Stimulated activated CD8-positive, alpha-beta memory T cell treated with anti-CD3 and anti-CD28 coated beads, Interleukin-4, amount 100 ng/mL, for 1 hour (primary cell): ENCODE results near the gene AP3D1.
"Not testable (repeated sequence)": the region's sequence is repeated elsewhere in the genome, so short reads cannot be mapped to it uniquely, and the experiment has no call there.

Experiments
- DNase-seq, 2 donors: peaks; one replicate each; pipeline ENCODE4 v3.0.0-alpha.2; 2020; ENCODE audit warnings: low read depth in 2 of 2, low spot score in 1 of 2

The AP3D1 gene

DNA sequence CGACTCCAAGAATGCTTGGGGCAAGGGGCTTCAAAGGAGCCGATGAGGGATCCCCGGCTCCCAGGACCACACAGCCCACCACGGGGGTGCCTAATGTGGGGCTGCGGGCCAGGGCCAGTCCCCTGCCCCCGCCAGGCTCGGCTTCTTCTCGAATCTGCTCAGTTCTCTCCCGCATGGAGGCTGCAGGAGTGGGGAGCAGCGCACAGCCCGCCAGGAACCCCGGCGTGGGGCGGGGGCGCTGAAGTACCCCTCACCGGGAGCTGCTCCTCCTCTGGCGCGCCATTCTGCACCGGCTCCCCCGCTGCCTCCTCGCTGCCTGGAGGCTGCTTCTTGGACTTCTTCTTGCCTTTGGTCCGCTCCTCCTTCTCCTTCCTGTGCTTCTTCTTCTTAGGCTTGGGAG lies 39.9 kb downstream of the AP3D1 start:
- no peak for DNase-seq

DNA sequence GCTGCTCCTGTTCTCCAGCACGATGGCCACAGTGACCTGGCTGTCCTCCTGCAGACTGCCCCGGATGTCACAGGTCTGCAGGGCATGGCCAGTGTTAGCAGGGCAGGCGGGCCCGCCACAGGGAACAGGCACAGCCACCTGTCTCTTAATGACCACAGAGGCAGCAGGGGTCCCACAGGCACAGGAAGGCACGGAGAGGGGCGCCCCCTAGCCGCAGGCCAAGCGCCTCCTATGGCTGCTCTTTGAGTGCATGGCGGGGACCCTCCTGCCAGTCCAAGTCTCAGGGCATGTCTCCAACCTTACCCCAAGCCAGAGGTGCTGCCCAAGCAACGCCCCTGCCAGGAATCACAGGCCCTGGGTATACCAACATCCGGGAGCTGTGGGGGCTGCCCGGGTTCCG lies 40.5 kb downstream of the AP3D1 start:
- no peak for DNase-seq

DNA sequence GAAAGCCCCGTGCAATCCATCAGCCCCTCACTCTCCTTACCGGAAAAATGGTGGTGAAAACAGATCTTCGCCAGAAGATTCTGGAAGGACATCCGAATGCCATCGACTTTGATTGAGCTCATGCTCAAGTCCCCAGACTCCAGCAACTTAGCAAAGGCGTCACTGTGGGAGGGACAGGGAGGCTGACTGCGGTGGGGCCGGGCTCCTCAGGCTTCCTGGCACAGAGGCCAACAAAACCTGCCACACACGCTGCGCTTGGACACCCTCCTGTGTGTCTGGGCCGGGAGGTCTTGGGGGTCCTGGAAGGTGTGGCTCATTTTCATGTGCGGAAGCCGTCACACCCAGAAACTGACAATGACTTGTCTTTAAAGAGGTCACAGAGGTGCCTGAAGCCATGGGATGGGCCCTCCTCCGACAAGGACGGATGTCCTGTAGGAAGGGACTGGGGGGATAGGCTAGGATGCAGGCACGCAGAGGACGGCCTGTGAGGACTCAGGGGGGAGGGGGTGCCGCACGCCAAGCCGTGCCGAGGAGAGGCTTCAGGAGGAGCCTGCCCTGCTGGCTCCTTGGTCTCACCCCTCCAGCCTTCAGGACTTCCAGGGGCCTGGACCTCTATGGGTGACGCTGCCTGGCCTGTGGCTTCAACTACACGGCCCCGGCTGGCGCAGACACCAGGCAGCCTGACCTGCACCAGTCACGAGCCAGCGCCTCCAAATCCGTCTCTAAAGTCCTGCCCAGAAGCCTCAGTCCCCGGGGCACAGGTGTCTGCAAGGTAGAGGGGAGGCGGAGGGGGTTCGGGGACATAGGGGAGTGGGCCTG lies 42.1 kb downstream of the AP3D1 start:
- no peak for DNase-seq

DNA sequence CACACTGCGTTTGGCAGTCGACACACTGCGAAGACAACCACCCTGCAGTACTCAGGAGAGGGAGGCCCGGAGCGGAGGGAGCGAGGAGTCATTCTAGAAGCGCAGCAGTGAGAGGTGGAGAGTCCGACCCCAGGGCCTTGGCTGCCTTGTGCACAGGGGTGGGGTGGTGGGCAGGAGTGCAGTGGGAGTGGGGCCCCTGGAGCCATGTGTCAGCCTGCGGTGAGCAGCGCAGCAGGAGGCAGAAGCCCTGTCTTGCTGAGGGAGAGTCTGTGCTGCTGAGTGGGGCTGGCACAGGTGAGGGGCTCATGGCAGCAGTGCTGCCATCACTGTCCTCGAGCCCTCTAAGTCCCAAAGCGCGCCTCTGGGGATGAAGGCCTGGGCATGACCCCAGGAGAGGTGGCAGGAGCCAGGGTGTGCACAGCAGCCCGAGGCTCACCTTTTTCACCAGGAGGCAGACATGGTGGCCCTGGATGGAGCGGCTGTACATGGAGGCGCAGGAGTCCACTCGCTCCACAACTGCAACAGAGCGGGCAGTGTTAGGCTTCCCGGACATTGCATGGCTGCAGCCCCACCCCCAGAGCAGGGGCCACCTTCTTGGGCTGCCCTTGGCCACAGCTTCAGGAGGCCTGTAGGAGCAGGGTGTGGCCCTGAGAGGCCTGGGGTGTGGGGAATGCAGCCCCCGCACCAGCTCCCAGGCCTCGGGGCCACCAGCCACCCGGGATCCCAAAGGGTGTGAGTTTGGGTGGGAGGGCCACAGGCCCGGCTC lies 42.9 kb downstream of the AP3D1 start:
- DNase-seq = no peak

DNA sequence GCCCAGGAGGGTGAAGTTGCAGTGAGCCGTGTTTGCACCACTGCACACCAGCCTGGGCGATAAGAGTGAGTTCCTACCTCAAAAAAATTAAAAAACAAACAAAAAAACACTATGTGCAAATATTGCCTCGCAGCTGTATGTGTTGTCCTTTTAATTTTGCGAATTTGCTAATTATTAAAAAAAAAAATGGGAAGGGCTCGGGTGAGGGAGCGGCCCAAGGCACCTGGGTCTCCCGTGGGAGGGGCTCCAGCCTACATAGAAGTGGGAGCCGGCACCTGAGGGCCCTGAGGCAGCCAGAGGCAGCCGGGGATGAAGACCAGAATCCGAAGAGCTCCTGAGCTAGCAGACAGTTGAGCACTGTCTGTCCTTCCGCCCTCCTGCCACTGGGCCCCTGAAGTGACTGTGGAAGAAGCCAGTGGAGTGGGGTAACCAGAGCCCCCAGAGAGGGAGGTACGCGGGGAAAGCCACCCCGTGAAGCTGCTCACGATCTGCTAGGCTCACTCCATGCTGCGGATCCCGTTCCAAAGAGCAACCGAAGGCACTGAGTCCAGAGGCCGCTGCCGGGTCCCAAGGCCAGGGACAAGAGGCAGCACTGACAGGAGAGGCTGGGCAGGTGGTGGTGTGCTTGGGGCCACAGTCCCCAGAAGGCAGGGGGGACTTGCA lies 48.2 kb downstream of the AP3D1 start:
- DNase-seq = no peak

DNA sequence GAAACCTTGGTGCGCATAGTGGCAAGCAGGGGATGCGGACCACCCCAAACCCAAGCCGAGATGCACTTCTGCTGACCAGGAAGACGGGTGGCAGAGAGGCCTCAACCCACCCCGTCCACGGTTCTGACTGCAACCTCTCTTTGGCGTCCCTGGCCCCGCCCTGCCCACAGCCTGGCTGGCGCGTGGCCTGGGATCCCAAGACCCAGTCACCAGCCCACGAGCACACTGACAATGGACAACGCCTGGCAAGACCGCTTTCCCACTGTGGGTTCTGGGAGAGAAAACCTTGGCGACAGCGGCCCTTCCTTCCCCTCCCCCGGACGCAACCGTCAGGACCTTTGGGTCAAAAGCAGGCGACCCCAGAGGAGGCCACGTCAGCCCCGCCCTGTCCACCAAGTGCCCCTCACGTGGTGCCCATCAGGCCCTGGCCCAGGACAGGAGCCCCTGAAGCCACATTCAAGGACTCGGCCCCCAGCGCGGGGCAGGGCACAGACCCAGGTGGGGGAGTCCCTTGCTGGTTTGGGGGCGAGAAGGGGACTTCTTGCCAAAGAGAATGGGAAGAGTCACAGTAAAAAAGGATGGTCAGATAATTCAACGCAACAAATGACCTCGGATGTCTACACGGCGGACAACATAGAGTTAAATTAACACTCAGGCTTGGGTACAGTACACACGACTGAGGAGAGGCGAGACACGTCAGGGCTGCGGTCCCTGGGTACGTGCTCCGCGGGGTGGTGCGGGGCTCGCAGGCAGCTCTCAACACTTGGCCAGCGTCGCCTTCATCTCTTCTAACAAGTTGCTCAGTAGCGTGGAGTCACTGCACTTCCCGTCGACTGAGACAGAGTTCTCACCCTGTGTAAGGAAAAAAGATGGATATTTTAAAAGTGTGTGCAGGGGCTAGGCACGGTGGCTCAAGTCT lies 49.7 kb downstream of the AP3D1 start:
- no peak for DNase-seq

DNA sequence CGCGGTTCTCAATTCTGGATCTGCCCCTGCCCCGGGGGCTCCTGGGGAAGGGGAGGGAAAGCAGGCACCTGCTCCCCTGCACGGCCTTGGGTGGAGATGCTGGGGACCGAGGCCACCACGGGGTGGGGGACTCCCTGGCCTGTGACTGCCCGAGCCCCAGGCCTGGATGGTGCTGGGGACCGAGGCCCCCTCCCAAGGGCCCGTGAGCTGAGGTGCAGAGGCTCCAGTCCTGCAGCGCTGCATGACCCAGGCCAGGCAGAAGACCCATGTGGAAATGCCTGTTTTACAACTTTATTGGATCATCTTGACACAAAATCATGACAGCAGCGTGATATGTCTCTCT lies 50.7 kb downstream of the AP3D1 start:
- DNase-seq = no peak

DNA sequence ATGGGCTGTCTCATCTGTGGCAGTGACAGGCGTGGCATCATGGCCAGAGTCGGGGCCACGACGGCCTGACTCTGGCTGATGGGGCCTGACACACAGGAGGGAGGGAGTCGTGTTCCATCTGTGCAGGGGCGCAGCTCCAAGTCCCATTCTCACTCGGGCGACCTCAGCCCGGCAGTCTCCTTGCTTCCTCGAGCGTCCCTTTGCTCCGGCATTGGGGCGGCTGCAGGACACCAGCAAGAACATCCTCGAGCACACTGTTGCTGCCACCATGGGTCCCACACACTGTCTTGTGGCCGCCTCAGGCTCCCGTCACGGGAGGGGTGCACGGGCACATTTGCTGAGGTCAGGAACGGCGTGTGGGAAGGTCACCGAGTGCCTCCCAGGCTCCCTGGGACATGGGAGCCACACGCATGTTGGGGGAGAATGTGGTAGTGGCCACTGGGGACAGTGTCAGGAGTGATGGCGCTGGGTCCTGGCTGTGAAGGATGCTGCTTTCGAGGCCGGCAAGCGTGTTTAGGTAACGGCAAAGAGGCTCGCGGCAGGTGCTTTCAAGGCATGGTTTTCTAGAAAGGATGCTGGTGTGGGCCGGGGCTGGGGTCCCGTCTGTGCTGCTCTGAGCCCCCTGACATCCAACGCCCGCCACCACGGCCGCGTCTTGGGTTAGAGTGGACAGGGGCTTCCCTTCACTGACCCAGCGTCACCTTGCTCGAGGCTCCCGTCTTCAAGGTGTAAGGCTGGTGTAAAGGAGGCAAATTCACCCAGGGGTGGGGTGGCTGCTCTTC lies 51.2 kb downstream of the AP3D1 start:
- no peak for DNase-seq

DNA sequence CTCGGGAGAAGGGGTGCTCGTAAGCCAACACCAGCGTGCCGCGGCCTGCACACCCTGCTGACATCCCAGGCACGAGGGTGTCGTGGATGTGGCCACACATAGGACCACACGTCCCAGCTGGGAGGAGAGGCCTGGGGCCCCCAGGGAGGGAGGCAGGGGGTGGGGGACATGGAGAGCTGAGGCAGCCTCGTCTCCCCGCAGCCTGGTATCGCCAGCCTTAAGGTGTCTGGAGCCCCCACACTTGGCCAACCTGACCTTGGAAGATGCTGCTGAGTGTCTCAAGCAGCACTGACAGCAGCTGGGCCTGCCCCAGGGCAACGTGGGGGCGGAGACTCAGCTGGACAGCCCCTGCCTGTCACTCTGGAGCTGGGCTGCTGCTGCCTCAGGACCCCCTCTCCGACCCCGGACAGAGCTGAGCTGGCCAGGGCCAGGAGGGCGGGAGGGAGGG lies 52.3 kb downstream of the AP3D1 start:
- DNase-seq = no peak

DNA sequence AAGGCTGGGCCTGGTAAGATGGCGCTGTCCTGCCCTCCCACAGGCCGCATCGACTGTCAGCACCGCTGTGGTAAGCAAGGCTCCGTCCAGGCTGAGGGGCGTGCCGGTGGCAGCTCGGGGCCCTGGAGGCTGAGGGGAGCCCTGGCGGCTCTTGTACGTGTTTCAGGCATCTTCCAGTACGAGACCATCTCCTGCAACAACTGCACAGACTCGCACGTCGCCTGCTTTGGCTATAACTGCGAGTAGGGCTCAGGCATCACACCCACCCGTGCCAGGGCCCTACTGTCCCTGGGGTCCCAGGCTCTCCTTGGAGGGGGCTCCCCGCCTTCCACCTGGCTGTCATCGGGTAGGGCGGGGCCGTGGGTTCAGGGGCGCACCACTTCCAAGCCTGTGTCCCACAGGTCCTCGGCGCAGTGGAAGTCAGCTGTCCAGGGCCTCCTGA lies 53.5 kb downstream of the AP3D1 start:
- no peak for DNase-seq

DNA sequence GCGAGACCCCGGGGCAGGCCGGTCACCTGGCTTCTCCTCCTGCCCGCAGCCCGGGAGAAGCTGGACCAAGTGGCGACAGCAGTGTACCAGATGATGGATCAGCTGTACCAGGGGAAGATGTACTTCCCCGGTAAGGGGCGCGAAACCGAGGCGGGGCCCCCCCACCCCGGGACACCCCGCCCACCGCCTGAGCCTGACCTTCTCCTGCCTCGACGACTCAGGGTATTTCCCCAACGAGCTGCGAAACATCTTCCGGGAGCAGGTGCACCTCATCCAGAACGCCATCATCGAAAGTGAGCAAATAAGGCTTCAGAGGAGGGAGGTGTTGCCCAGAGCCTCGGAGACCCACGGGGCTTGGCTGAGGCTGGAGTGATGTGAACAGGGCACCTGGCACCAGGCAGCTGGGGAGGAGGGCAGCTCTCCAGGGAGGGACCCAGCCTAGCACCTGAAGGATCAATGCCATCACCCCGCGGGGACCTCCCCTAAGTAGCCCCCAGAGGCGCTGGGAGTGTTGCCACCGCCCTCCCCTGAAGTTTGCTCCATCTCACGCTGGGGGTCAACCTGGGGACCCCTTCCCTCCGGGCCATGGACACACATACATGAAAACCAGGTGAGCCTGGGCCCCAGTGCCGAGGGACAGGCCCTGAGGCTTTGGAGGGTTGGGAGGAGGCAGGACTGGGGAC lies 54.0 kb downstream of the AP3D1 start:
- DNase-seq = no peak

DNA sequence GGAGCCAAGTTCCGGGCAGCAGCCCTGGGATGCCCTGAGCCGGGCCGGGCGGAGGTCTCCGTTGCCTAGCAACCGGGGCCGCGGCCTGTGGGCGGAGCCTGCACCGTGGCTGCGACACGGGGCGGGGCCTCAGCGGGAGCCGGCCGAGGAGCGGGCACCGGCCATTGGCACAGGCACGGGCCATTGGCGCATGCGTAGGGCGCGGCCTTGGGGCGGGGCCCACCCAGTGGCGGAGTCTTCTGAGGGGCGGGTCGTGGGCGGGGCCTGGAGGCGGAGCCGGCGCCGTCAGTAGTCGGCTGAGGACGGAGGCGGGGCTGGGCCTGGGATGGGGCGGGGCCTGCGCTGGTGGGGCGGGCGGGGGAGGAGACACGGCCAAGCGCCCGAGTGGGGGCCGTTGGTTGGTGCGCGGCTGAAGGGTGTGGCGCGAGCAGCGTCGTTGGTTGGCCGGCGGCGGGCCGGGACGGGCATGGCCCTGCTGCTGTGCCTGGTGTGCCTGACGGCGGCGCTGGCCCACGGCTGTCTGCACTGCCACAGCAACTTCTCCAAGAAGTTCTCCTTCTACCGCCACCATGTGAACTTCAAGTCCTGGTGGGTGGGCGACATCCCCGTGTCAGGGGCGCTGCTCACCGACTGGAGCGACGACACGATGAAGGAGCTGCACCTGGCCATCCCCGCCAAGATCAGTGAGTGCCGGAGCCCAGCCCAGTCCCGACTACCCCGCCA lies 54.7 kb downstream of the AP3D1 start, which contains the start of gene IZUMO4:
Gene IZUMO4 (plus strand): TSS at position 436 of the 723 bp plus-strand sequence. CDS start 31 bp downstream, at position 467.
- DNase-seq = peak; percentile 100

DNA sequence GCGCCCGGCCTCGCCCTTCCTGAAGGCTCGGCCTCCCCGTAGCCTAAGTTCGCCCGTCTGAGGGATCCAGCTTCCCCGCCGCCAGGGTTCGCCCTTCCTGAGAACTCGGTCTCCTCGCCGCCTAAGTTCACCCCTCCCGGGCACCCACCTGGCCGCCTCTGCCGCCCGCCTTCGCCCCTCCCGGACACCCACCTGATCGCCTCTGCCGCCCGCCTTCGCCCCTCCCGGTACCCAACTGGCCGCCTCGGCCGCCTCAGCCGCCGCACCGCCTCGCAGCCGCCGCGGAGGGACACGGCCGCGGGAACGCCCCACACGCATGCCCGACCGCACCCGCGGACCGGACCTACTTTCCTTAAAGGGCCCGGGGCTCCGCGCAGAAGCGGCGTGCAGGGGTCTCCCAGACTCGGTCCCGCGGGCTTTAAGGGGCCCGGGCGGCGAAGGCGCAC lies 55.3 kb downstream of the AP3D1 start, which contains the start of gene MOB3A:
Gene MOB3A (minus strand): TSS at position 293 of the 446 bp plus-strand sequence. CDS start 17,766 bp downstream, outside the sequence.
- peak; percentile 49 to 78 for DNase-seq

DNA sequence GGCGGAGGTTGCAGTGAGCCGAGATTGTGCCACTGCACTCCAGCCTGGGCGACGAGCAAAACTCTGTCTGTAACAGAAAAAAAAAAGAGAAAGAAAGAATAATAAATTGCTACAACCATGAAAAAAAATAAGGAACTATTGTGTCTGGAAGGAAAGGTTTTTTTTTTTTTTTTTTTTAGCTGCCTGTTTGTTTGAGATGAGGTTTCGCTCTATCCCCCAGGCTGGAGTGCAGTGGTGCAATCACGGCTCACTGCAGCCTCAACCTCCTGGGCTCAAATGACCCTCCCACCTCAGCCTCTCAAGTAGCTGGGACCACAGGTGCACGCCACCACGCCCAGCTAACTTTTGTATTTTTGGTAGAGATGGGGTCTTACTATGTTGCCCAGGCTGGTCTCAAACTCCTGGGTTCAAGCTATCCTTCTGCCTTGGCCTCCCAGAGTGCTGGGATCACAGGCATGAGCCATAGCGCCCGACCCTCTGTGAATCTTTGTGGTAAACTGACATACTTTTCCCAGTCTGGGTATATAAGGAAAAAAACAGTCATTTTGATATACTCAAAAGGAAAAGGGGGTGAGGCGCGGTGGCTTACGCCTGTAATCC lies 59.3 kb downstream of the AP3D1 start:
- not testable (repeated sequence) for DNase-seq

DNA sequence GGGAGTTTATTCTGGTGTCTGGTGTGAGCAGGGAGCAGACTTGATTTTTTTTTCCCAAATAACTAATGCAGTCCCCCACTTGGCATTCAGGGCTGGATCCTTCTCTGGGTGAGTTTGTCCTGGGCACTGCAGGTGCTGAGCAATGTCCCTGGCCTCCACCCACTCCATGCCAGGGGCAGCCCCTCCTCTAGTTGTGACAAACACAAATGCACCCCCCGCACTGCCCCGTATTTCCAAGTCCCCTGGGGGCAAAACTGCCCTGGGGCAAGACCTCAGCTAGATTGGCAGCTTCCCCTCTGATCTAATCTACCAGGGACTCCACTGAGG lies 61.7 kb downstream of the AP3D1 start:
- no peak for DNase-seq

DNA sequence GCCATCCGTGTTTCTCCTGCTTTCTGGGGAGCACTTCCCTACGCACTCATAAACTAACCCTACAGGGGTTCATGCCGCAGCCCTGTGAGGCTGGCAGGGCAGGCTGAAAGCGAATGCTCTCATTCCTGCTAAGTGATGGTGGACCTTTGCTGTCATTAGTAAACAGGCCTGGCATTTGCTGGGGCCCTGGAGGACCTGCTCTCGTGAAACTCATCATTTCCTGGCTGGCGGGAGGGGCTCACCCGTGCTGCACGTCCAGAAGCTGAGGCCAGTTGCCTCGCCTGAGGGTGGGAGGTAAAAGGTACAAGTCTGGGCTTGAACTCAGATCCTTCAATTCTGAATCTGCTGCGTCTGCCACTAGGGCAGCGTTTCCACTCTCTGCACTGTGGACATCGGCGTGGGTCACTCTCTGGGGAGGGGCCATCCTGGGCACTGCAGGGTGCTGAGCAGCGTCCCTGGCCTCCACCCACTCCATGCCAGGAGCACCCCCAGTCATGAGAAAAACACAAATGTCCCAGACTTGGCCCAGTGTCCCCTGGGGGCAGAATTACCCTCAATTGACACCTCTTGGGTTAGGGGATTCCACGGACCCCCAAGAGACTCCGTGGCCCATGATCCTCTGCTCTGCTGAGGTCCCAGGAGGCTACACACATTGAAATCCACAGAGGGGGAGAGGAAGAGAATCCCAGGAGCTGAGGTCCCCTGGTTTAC lies 62.2 kb downstream of the AP3D1 start:
- DNase-seq = no peak

DNA sequence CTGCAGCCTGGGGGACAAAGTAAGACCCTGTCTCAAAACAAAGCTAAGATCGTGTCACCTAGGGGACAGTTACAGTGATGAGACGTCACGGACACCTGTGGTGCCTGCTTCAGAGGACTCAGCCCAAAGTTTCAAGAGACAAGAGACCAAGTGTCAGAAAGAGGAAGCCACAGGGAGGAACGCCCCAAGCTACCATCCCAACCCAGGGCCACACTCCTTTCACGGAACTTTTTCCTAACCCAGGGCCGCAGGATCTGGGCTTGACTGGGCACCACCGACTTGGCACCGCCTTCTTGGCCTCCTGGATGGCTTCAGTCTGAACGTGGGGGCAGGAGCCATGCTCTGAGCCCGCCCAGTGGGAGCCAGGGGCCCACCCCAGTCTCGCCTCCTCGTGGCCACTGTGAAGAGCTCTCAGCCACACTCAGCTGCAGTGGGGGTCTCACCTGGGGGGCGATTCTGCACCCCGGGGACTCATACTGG lies 63.7 kb downstream of the AP3D1 start:
- no peak for DNase-seq
